Activated naive CD4-positive, alpha-beta T cell treated with anti-CD3 and anti-CD28 coated beads, Interleukin-2, amount 50 U/mL, for 24 hours (primary cell): ENCODE data around the gene THUMPD3.

Experiments used
- H3K27ac Mint-ChIP-seq: one replicate; pipeline ENCODE4 v1.8.0; 2021; ENCODE audit warnings: mild to moderate bottlenecking, mixed read lengths
- H3K27me3 Mint-ChIP-seq: one replicate; pipeline ENCODE4 v1.8.0; 2021; ENCODE audit warnings: mixed read lengths
- H3K36me3 Mint-ChIP-seq: one replicate; pipeline ENCODE4 v1.8.0; 2021; ENCODE audit warnings: mixed read lengths
- H3K4me1 Mint-ChIP-seq: one replicate; pipeline ENCODE4 v1.8.0; 2021; ENCODE audit warnings: mixed read lengths
- H3K4me3 Mint-ChIP-seq: one replicate; pipeline ENCODE4 v1.8.0; 2021; ENCODE audit warnings: mild to moderate bottlenecking, mixed read lengths
- H3K9me3 Mint-ChIP-seq: one replicate; pipeline ENCODE4 v1.8.0; 2021; ENCODE audit warnings: mixed read lengths

Gene THUMPD3

GRCh38 chr3:9400616-9401015, 37.8 kb downstream of the THUMPD3 start:
- H3K27me3 Mint-ChIP-seq: no peaks in the 10 kb centered on the region
- H3K27ac Mint-ChIP-seq: no peak overlapping the region
- H3K36me3 Mint-ChIP-seq: peaks cover 3% of the 10 kb centered on the region
- no peaks in the 10 kb centered on the region for H3K9me3 Mint-ChIP-seq
- H3K4me1 Mint-ChIP-seq: peaks cover 71% of the 10 kb centered on the region
- peak overlapping the region; percentile 94 for H3K4me3 Mint-ChIP-seq

- H3K4me3 Mint-ChIP-seq: peak overlapping the region; percentile 60
- peaks cover 78% of the 10 kb centered on the region for H3K4me1 Mint-ChIP-seq
- H3K27ac Mint-ChIP-seq: no peak overlapping the region
- no peaks in the 10 kb centered on the region for H3K9me3 Mint-ChIP-seq
- no peaks in the 10 kb centered on the region for H3K27me3 Mint-ChIP-seq
- H3K36me3 Mint-ChIP-seq: no peaks in the 10 kb centered on the region
Measured at GRCh38 chr3:9401986-9402385, 39.1 kb downstream of the THUMPD3 start.

- H3K4me1 Mint-ChIP-seq: peaks cover 85% of the 10 kb centered on the region
- H3K36me3 Mint-ChIP-seq: no peaks in the 10 kb centered on the region
- H3K9me3 Mint-ChIP-seq: no peaks in the 10 kb centered on the region
- H3K27ac Mint-ChIP-seq: peak overlapping the region; percentile 14
- peak overlapping the region; percentile 57 for H3K4me3 Mint-ChIP-seq
- no peaks in the 10 kb centered on the region for H3K27me3 Mint-ChIP-seq
Measured at GRCh38 chr3:9402410-9403228, 39.8 kb downstream of the THUMPD3 start.

- no peak overlapping the region for H3K4me3 Mint-ChIP-seq
- H3K27ac Mint-ChIP-seq: no peak overlapping the region
- H3K27me3 Mint-ChIP-seq: no peaks in the 10 kb centered on the region
- no peaks in the 10 kb centered on the region for H3K9me3 Mint-ChIP-seq
- peaks cover under 1% of the 10 kb centered on the region for H3K36me3 Mint-ChIP-seq
- peaks cover 91% of the 10 kb centered on the region for H3K4me1 Mint-ChIP-seq
Measured at GRCh38 chr3:9403463-9403862, 40.6 kb downstream of the THUMPD3 start.

- Mint-ChIP-seq H3K27me3 (no peaks in the 10 kb centered on the region), H3K4me1 (peaks cover 95% of the 10 kb centered on the region), H3K36me3 (peaks cover 5% of the 10 kb centered on the region), H3K27ac (peak overlapping the region; percentile 41), H3K9me3 (no peaks in the 10 kb centered on the region), H3K4me3 (peak overlapping the region; percentile 30)
Measured at GRCh38 chr3:9404680-9405079, 41.8 kb downstream of the THUMPD3 start.

- Mint-ChIP-seq H3K4me1 (peaks cover 94% of the 10 kb centered on the region), H3K36me3 (peaks cover 8% of the 10 kb centered on the region), H3K4me3 (peak overlapping the region; percentile 53), H3K9me3 (no peaks in the 10 kb centered on the region), H3K27ac (peak overlapping the region; percentile 9), H3K27me3 (no peaks in the 10 kb centered on the region)
Measured at GRCh38 chr3:9405756-9406155, 42.9 kb downstream of the THUMPD3 start.

GRCh38 chr3:9406856-9407626, 44.2 kb downstream of the THUMPD3 start:
- peak overlapping the region; percentile 62 for H3K27ac Mint-ChIP-seq
- H3K36me3 Mint-ChIP-seq: peaks cover 8% of the 10 kb centered on the region
- peak overlapping the region; percentile 33 for H3K4me3 Mint-ChIP-seq
- H3K4me1 Mint-ChIP-seq: peaks cover 92% of the 10 kb centered on the region
- H3K9me3 Mint-ChIP-seq: no peaks in the 10 kb centered on the region
- H3K27me3 Mint-ChIP-seq: no peaks in the 10 kb centered on the region

- Mint-ChIP-seq H3K4me3 (no peak overlapping the region), H3K27ac (no peak overlapping the region), H3K4me1 (peaks cover 92% of the 10 kb centered on the region), H3K27me3 (no peaks in the 10 kb centered on the region), H3K36me3 (peaks cover 8% of the 10 kb centered on the region), H3K9me3 (no peaks in the 10 kb centered on the region)
Measured at GRCh38 chr3:9408061-9408460, 45.2 kb downstream of the THUMPD3 start.

GRCh38 chr3:9408546-9408945, 45.7 kb downstream of the THUMPD3 start:
- Mint-ChIP-seq H3K9me3 (no peaks in the 10 kb centered on the region), H3K4me3 (no peak overlapping the region), H3K36me3 (peaks cover 10% of the 10 kb centered on the region), H3K27me3 (no peaks in the 10 kb centered on the region), H3K27ac (no peak overlapping the region), H3K4me1 (peaks cover 92% of the 10 kb centered on the region)

GRCh38 chr3:9409981-9410854, 47.4 kb downstream of the THUMPD3 start:
- H3K27me3 Mint-ChIP-seq: no peaks in the 10 kb centered on the region
- no peak overlapping the region for H3K4me3 Mint-ChIP-seq
- H3K9me3 Mint-ChIP-seq: no peaks in the 10 kb centered on the region
- peaks cover 10% of the 10 kb centered on the region for H3K36me3 Mint-ChIP-seq
- peaks cover 86% of the 10 kb centered on the region for H3K4me1 Mint-ChIP-seq
- peak overlapping the region; percentile 36 for H3K27ac Mint-ChIP-seq

GRCh38 chr3:9411302-9411701, 48.4 kb downstream of the THUMPD3 start:
- H3K36me3 Mint-ChIP-seq: peaks cover 12% of the 10 kb centered on the region
- H3K27ac Mint-ChIP-seq: no peak overlapping the region
- no peaks in the 10 kb centered on the region for H3K27me3 Mint-ChIP-seq
- peak overlapping the region; percentile 3 for H3K4me3 Mint-ChIP-seq
- no peaks in the 10 kb centered on the region for H3K9me3 Mint-ChIP-seq
- H3K4me1 Mint-ChIP-seq: peaks cover 81% of the 10 kb centered on the region

- Mint-ChIP-seq H3K4me3 (no peak overlapping the region), H3K9me3 (no peaks in the 10 kb centered on the region), H3K27ac (no peak overlapping the region), H3K4me1 (peaks cover 82% of the 10 kb centered on the region), H3K36me3 (peaks cover 12% of the 10 kb centered on the region), H3K27me3 (no peaks in the 10 kb centered on the region)
Measured at GRCh38 chr3:9412293-9412692, 49.4 kb downstream of the THUMPD3 start.

- H3K4me3 Mint-ChIP-seq: no peak overlapping the region
- no peak overlapping the region for H3K27ac Mint-ChIP-seq
- no peaks in the 10 kb centered on the region for H3K9me3 Mint-ChIP-seq
- peaks cover 80% of the 10 kb centered on the region for H3K4me1 Mint-ChIP-seq
- peaks cover 6% of the 10 kb centered on the region for H3K36me3 Mint-ChIP-seq
- H3K27me3 Mint-ChIP-seq: no peaks in the 10 kb centered on the region
Measured at GRCh38 chr3:9414826-9415225, 52.0 kb downstream of the THUMPD3 start.

- Mint-ChIP-seq H3K36me3 (peaks cover 5% of the 10 kb centered on the region), H3K9me3 (no peaks in the 10 kb centered on the region), H3K27me3 (no peaks in the 10 kb centered on the region), H3K4me1 (peaks cover 80% of the 10 kb centered on the region), H3K4me3 (no peak overlapping the region), H3K27ac (peak overlapping the region; percentile 47)
Measured at GRCh38 chr3:9415485-9416138, 52.8 kb downstream of the THUMPD3 start.
